HG02981 (cell line): ENCODE results near the gene VPS13C.
"Not testable (repeated sequence)": the region's sequence is repeated elsewhere in the genome, so short reads cannot be mapped to it uniquely, and the experiment has no call there.

Experiments
- ATAC-seq: cut with Tn5 transposase; IDR thresholded peaks from one replicate; pipeline ENCODE4 v1.9.1; 2021; ENCODE audit warnings: mild to moderate bottlenecking, moderate library complexity; ENCODE audit not compliant: unreplicated experiment

VPS13C gene

GRCh38 chr15:62050115-62050514 lies 10.1 kb downstream of the VPS13C start:
- ATAC-seq = no peak

- ATAC-seq = not testable (repeated sequence)
These were observed 12.0 kb downstream of the VPS13C start for GRCh38 chr15:62048254-62048653.

GRCh38 chr15:62047282-62047827 lies 12.9 kb downstream of the VPS13C start:
- no peak for ATAC-seq

- peak; percentile 77 for ATAC-seq
These were observed 14.0 kb downstream of the VPS13C start for GRCh38 chr15:62046078-62046743.

- ATAC-seq = no peak
These were observed 24.9 kb downstream of the VPS13C start for GRCh38 chr15:62035256-62035924.

GRCh38 chr15:62027916-62028315 lies 32.3 kb downstream of the VPS13C start:
- ATAC-seq = no peak

- no peak for ATAC-seq
These were observed 33.0 kb downstream of the VPS13C start for GRCh38 chr15:62027263-62027565.

GRCh38 chr15:62026487-62027262 lies 33.6 kb downstream of the VPS13C start:
- ATAC-seq = peak; percentile 80

GRCh38 chr15:62021991-62022600 lies 38.2 kb downstream of the VPS13C start:
- ATAC-seq = no peak

- no peak for ATAC-seq
These were observed 39.6 kb downstream of the VPS13C start for GRCh38 chr15:62020576-62021160.

- not testable (repeated sequence) for ATAC-seq
These were observed 54.9 kb downstream of the VPS13C start for GRCh38 chr15:62005354-62005753.

- no peak for ATAC-seq
These were observed 62.5 kb downstream of the VPS13C start for GRCh38 chr15:61997786-61998185.

GRCh38 chr15:61996056-61996635 lies 64.1 kb downstream of the VPS13C start:
- no peak for ATAC-seq

GRCh38 chr15:61994216-61994615 lies 66.0 kb downstream of the VPS13C start:
- no peak for ATAC-seq

- no peak for ATAC-seq
These were observed 67.7 kb downstream of the VPS13C start for GRCh38 chr15:61992518-61992917.

- ATAC-seq = no peak
These were observed 70.6 kb downstream of the VPS13C start for GRCh38 chr15:61989667-61990066.

GRCh38 chr15:61987824-61988223 lies 72.4 kb downstream of the VPS13C start:
- ATAC-seq = no peak

- ATAC-seq = no peak
These were observed 77.2 kb downstream of the VPS13C start for GRCh38 chr15:61983081-61983480.

- no peak for ATAC-seq
These were observed 82.0 kb downstream of the VPS13C start for GRCh38 chr15:61978225-61978624.

GRCh38 chr15:61974759-61975158 lies 85.5 kb downstream of the VPS13C start:
- no peak for ATAC-seq

GRCh38 chr15:61974118-61974517 lies 86.1 kb downstream of the VPS13C start:
- ATAC-seq = no peak
